ENCODE data around the gene ANKRD13A. TPM values are rescaled to one million over a fixed set of nuclear protein-coding genes. Genes with fewer than 3 reads are reported as not detected.

The ANKRD13A gene
- total and polyA plus RNA-seq, 2 donors (not counting 1 experiment from before 2014, with no cell fraction given), result 150 to 185 TPM

- ChIA-PET CTCF (interaction anchor here (1.3 to 1.4 kb wide), 3 partner anchors 13 to 96 kb away, joined by 3 read pairs; no protein-coding TSS in a partner anchor), POLR2A (interaction anchor here (0.6 kb wide), 1 partner anchor 9 kb away, joined by 3 read pairs; no protein-coding TSS in a partner anchor)
- Histone ChIP-seq H4K20me1 (ENCODE audit: control insufficient read depth, insufficient read depth, low read length, poor library complexity, severe bottlenecking) (no peaks in the 10 kb centered on the region), H3K27ac (ENCODE audit: low read length in 2 of 2) (no peak overlapping the region), H3K36me3 (replicated peaks in 1 of 2; ENCODE audit: control extremely low read depth in 1 of 2, control insufficient read depth in 1 of 2, extremely low read depth in 1 of 2, insufficient read depth in 2 of 2, low read length in 1 of 2) (peaks cover 17 to 83% of the 10 kb centered on the region in 2 experiments), H3K4me2 (replicated peaks; ENCODE audit: low read depth, low read length, poor library complexity, severe bottlenecking) (no peak overlapping the region), H3K4me1 (ENCODE audit: control insufficient read depth in 2 of 2, insufficient read depth in 2 of 2, low read length in 2 of 2) (no peaks in the 10 kb centered on the region), H2AFZ (ENCODE audit: insufficient read depth, low read depth, low read length, poor library complexity, severe bottlenecking) (no peak overlapping the region), H3K9me3 (ENCODE audit: control extremely low read depth in 1 of 3, control insufficient read depth in 2 of 3, insufficient read depth in 1 of 3, low read length in 2 of 3) (no peaks in the 10 kb centered on the region), H3K27me3 (replicated peaks in 1 of 4; ENCODE audit: control extremely low read depth in 1 of 4, control insufficient read depth in 3 of 4, insufficient read depth in 4 of 4, low read length in 3 of 4) (no peaks in the 10 kb centered on the region), H3K4me3 (ENCODE audit: control extremely low read depth in 1 of 5, extremely low read depth in 1 of 5, insufficient read depth in 1 of 5, low read depth in 2 of 5, low read length in 4 of 5) (no peak overlapping the region), H3K9ac (ENCODE audit: low read length) (no peak overlapping the region), H3K79me2 (ENCODE audit: control insufficient read depth, insufficient read depth, low read length) (peaks cover 8% of the 10 kb centered on the region)
- Mint-ChIP-seq H3K4me1 (peaks cover 20% of the 10 kb centered on the region), H3K27ac (no peak overlapping the region), H3K4me3 (no peak overlapping the region), H3K27me3 (no peaks in the 10 kb centered on the region), H3K9me3 (ENCODE audit: insufficient read depth) (no peaks in the 10 kb centered on the region)
- DNase-seq (no peak), ATAC-seq (ENCODE audit: low read depth) (no peak)
- TF ChIP-seq CTCF (IDR thresholded peaks at IDR 0.05) (no peak), EZH2 (IDR thresholded peaks at IDR 0.05; ENCODE audit: borderline replicate concordance, insufficient read depth, low read depth, low read length, poor library complexity, severe bottlenecking) (no peak)
- intact Hi-C loops (cut with micrococcal nuclease), result no loop called here
- 96% methylated on average over 5 of the region's 5 CpGs for WGBS (ENCODE audit: insufficient coverage)
Measured at GRCh38 chr12:110037315-110037714, 38.1 kb downstream of the ANKRD13A start.

GRCh38 chr12:110038741-110039084 lies 39.5 kb downstream of the ANKRD13A start:
- Histone ChIP-seq H3K9me3 (ENCODE audit: control extremely low read depth in 1 of 3, control insufficient read depth in 2 of 3, insufficient read depth in 1 of 3, low read length in 2 of 3) (no peaks in the 10 kb centered on the region), H3K36me3 (replicated peaks in 1 of 2; ENCODE audit: control extremely low read depth in 1 of 2, control insufficient read depth in 1 of 2, extremely low read depth in 1 of 2, insufficient read depth in 2 of 2, low read length in 1 of 2) (peaks cover 14 to 75% of the 10 kb centered on the region in 2 experiments), H2AFZ (ENCODE audit: insufficient read depth, low read depth, low read length, poor library complexity, severe bottlenecking) (no peak overlapping the region), H3K4me3 (ENCODE audit: control extremely low read depth in 1 of 5, extremely low read depth in 1 of 5, insufficient read depth in 1 of 5, low read depth in 2 of 5, low read length in 4 of 5) (no peak overlapping the region), H3K4me2 (replicated peaks; ENCODE audit: low read depth, low read length, poor library complexity, severe bottlenecking) (no peak overlapping the region), H3K79me2 (ENCODE audit: control insufficient read depth, insufficient read depth, low read length) (peaks cover 22% of the 10 kb centered on the region), H4K20me1 (ENCODE audit: control insufficient read depth, insufficient read depth, low read length, poor library complexity, severe bottlenecking) (no peaks in the 10 kb centered on the region), H3K27me3 (replicated peaks in 1 of 4; ENCODE audit: control extremely low read depth in 1 of 4, control insufficient read depth in 3 of 4, insufficient read depth in 4 of 4, low read length in 3 of 4) (no peaks in the 10 kb centered on the region), H3K9ac (ENCODE audit: low read length) (no peak overlapping the region), H3K4me1 (ENCODE audit: control insufficient read depth in 2 of 2, insufficient read depth in 2 of 2, low read length in 2 of 2) (peaks cover 0 to 7% of the 10 kb centered on the region in 2 donors), H3K27ac (ENCODE audit: low read length in 2 of 2) (peak overlapping the region in 1 of 2 donors; percentile 55)
- Mint-ChIP-seq H3K27me3 (no peaks in the 10 kb centered on the region), H3K4me1 (peaks cover 28% of the 10 kb centered on the region), H3K27ac (peak overlapping the region; percentile 59), H3K4me3 (no peak overlapping the region), H3K9me3 (ENCODE audit: insufficient read depth) (no peaks in the 10 kb centered on the region)
- WGBS (ENCODE audit: insufficient coverage), result 100% methylated on average over 2 of the region's 5 CpGs
- intact Hi-C loops (cut with micrococcal nuclease), result no loop called here
- TF ChIP-seq EZH2 (IDR thresholded peaks at IDR 0.05; ENCODE audit: borderline replicate concordance, insufficient read depth, low read depth, low read length, poor library complexity, severe bottlenecking) (no peak), CTCF (IDR thresholded peaks at IDR 0.05) (no peak)
- no peak for ATAC-seq (ENCODE audit: low read depth)
- ChIA-PET CTCF (no interaction called here), POLR2A (no interaction called here)
- DNase-seq, result no peak
